Measurements from ENCODE around the gene NME3.
A peak's percentile ranks its signal among the peaks of the same experiment; 100 is the strongest.

NME3 gene

DNA sequence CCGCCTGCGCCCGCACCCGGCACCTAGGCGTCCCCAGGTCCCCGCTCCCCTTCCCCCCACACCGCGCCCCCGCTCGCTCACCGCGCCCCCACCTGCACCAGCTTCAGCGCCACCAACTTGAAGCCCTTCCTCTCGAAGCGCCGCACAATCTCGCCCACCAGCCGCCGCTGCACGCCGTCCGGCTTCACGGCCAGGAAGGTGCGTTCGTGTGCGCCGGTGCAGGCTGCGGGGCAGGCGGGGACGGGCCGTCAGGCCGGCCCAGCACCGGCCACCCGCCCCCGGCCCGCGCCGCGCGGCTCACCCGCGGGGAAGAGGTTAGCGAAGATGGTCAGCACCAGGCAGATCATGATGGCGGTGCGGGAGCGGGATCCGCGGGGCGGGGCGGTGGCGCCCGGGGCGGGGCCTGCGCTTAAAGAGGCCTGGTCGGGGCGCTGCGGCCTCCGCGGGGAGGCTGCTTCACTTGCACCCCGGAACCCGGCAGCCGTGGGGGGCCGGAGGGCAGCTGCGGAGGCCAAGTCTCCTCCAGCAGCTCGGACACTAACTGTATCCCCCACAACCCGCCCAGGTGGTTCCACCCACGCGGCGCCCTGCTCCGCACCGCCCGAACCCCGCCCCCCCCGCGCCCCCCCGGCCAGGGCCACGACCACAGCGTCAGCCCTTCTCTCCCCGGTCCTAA, at the start of gene NME3:
NME3 (minus strand) TSS at position 356 of the 676 bp plus-strand sequence; CDS start at position 347, 9 bp downstream.
- peak within 1 kb of the TSS; percentile 63 for H3K27ac ChIP-seq
- in situ Hi-C loops (cut with HindIII; ENCODE audit: low pct_ligation_motif_present, low sequenced_read_pairs): no loop called here
- peaks cover 49% of the 10 kb centered on the region for H3K36me3 ChIP-seq (replicated peaks)
- H3K4me3 ChIP-seq (ENCODE audit: low read depth, low read length): peak within 1 kb of the TSS; percentile 79
- DNase-seq: peak; percentile 56
- TF ChIP-seq, protein P1, sequence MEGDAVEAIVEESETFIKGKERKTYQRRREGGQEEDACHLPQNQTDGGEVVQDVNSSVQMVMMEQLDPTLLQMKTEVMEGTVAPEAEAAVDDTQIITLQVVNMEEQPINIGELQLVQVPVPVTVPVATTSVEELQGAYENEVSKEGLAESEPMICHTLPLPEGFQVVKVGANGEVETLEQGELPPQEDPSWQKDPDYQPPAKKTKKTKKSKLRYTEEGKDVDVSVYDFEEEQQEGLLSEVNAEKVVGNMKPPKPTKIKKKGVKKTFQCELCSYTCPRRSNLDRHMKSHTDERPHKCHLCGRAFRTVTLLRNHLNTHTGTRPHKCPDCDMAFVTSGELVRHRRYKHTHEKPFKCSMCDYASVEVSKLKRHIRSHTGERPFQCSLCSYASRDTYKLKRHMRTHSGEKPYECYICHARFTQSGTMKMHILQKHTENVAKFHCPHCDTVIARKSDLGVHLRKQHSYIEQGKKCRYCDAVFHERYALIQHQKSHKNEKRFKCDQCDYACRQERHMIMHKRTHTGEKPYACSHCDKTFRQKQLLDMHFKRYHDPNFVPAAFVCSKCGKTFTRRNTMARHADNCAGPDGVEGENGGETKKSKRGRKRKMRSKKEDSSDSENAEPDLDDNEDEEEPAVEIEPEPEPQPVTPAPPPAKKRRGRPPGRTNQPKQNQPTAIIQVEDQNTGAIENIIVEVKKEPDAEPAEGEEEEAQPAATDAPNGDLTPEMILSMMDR (IDR thresholded peaks at IDR 0.05; ENCODE audit: low read depth, low read length, missing control alignments): no peak
- H3K27me3 ChIP-seq (replicated peaks): no peaks in the 10 kb centered on the region

DNA sequence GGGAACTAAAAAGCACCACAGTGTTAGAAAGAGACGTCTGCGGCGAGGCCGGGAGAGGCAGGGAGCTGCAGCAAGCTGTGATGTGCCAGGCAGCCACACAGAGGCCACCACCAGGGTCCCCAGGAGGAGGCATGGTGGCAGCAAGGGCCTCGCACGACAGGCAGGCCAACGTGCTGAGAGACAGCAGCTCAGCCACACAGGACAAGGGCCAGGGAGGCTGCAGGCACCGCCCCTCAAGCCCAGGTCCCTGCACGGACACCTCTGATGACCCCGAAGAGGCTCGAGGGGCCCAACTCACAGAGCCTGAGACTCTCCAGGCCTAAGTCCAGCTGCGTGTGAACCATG, 49.6 kb upstream of the NME3 start:
- no peak overlapping the region for H3K4me3 ChIP-seq (ENCODE audit: low read depth, low read length)
- no peaks in the 10 kb centered on the region for H3K27me3 ChIP-seq (replicated peaks)
- TF ChIP-seq, protein P1 (IDR thresholded peaks at IDR 0.05; ENCODE audit: low read depth, low read length, missing control alignments): no peak
- H3K36me3 ChIP-seq (replicated peaks): peaks cover 6% of the 10 kb centered on the region
- in situ Hi-C loops (cut with HindIII; ENCODE audit: low pct_ligation_motif_present, low sequenced_read_pairs): no loop called here
- DNase-seq: no peak
- no peak overlapping the region for H3K27ac ChIP-seq

DNA sequence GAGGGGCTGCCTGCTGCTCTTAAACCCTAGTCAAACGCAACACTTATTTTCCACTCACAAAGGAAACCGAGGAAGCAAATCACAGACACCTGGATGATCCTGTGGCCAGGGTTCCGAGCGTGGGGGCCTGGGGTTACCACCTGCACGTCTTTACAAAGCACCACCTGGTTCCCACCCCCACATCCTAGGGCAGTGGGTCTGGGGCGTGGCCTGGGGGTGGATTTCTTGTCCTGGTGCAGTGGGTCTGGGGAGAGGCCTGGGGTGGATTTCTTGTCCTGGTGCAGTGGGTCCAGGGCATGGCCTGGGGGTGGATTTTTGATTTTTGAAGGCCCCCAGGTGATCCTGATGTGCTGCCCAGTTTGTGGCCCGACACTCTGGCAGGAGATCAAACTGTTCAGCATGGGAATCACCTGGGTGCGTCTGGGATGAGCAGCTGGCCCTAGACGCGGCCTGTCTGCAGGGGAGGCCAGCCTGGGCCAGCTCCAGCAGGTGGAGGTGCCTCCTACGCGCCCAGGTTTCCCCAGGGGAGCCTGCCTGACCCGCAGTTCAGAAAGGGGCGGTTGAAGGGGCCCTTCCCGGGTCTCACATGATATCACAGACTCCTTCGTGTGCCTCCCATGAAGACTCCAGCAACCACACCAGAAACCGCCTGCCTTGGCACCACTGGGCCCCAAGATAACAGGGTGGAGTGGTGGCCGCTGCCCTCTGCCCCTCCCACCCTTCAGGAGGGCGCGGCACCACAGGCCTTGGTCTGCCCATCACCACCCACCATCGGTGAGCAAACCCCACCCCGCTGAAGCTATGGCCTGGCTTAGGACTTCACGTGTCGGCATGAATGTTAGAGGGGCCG, 49.0 kb upstream of the NME3 start:
- Histone ChIP-seq H3K27me3 (replicated peaks) (no peaks in the 10 kb centered on the region), H3K36me3 (replicated peaks) (peaks cover 7% of the 10 kb centered on the region), H3K27ac (no peak overlapping the region), H3K4me3 (ENCODE audit: low read depth, low read length) (no peak overlapping the region)
- in situ Hi-C loops (cut with HindIII; ENCODE audit: low pct_ligation_motif_present, low sequenced_read_pairs): no loop called here
- no peak for DNase-seq
- TF ChIP-seq, protein P1 (IDR thresholded peaks at IDR 0.05; ENCODE audit: low read depth, low read length, missing control alignments): no peak

DNA sequence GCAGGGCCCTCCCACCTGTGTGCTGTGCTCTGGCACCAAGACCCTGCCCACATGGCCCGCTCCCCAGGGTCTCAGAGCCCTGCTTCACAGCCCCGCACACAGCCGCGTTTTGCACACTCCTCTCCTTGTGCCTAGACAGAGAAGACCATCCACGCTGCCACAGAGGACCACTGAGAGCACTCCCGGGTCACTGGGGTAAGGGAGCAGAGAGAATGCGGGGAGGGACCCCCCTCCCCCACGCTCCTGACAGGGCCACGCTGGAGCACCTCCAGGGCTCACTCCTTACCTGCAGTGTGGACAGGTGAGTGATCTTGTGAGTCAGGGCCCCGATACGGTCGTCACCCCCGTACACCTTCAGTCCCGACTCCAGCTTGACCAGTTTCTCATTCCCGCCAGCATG, 48.3 kb upstream of the NME3 start:
- H3K4me3 ChIP-seq (ENCODE audit: low read depth, low read length): no peak overlapping the region
- no peak for DNase-seq
- TF ChIP-seq, protein P1 (IDR thresholded peaks at IDR 0.05; ENCODE audit: low read depth, low read length, missing control alignments): no peak
- no peaks in the 10 kb centered on the region for H3K27me3 ChIP-seq (replicated peaks)
- H3K36me3 ChIP-seq (replicated peaks): peaks cover 8% of the 10 kb centered on the region
- in situ Hi-C loops (cut with HindIII; ENCODE audit: low pct_ligation_motif_present, low sequenced_read_pairs): no loop called here
- H3K27ac ChIP-seq: no peak overlapping the region

DNA sequence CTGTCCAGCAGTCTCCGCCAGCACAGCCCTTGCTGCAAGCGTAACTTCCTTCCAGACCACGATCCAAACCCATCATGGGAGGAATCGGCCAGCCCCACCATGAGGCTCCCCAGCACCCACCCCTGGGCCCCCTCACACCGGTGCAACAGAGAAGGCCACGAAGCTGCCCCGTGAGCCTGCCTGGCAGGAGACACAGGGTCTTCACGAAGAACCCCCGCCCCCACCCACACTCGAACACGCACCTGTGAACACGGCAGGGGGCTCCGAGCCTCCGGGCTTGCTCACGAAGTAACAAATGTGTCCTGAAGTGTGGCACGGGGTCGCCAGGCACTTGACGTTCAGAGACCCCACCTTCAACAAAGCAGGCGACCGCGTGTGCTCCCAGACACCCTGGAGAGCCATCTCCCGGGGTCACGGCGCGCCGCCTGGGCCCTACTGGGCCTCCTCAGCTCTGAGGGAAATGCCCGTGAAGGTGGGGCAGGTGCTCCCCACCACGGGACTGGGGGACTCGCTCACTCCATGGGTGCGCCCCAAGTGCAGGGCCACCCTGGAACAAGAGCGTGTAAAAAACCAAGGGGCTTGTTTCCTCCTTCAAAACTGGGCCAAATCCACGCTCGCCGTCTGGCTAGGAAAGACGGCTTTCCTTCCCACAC, 47.7 kb upstream of the NME3 start:
- H3K4me3 ChIP-seq (ENCODE audit: low read depth, low read length): no peak overlapping the region
- TF ChIP-seq, protein P1 (IDR thresholded peaks at IDR 0.05; ENCODE audit: low read depth, low read length, missing control alignments): no peak
- H3K27me3 ChIP-seq (replicated peaks): no peaks in the 10 kb centered on the region
- H3K36me3 ChIP-seq (replicated peaks): peaks cover 8% of the 10 kb centered on the region
- H3K27ac ChIP-seq: no peak overlapping the region
- in situ Hi-C loops (cut with HindIII; ENCODE audit: low pct_ligation_motif_present, low sequenced_read_pairs): no loop called here
- DNase-seq: no peak
